Urothelium cell line (cell line): ENCODE results near the gene PITPNM2.

Experiments used
- DNase-seq: peaks from one replicate; pipeline ENCODE4 v3.0.0; 2011; ENCODE audit warnings: low spot score, mixed read lengths
- FAIRE-seq: peaks from 2 replicates; lab custom pipeline; 2011; peaks lifted over from hg19 to GRCh38; lab: Jason Lieb, UNC

The PITPNM2 gene

DNA sequence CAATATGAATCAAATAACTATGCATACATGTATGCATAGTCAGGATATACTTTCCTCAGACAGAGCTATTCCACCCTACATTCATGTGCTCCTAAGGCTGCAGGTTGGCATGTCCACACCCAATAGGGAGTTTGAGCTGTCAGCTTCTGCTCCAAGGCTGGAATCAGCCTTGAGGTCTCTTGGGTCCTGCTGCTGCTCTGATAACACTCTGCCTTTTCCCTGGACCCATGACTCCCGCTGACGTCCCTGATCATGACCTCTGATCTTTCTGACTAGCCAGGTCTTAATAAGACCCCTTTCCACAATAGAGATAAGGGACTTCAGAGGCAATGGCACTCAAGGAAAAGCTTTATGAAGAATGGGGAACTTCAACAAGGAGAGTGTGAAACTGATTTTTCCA is 5.7 kb downstream of the PITPNM2 start:
- DNase-seq = no peak

GRCh38 chr12:123143736-123144461 is 7.0 kb downstream of the PITPNM2 start:
- FAIRE-seq = no peak
- DNase-seq = no peak

More for the DNA sequence above, 5.7 kb downstream of the PITPNM2 start:
- no peak for FAIRE-seq

DNA sequence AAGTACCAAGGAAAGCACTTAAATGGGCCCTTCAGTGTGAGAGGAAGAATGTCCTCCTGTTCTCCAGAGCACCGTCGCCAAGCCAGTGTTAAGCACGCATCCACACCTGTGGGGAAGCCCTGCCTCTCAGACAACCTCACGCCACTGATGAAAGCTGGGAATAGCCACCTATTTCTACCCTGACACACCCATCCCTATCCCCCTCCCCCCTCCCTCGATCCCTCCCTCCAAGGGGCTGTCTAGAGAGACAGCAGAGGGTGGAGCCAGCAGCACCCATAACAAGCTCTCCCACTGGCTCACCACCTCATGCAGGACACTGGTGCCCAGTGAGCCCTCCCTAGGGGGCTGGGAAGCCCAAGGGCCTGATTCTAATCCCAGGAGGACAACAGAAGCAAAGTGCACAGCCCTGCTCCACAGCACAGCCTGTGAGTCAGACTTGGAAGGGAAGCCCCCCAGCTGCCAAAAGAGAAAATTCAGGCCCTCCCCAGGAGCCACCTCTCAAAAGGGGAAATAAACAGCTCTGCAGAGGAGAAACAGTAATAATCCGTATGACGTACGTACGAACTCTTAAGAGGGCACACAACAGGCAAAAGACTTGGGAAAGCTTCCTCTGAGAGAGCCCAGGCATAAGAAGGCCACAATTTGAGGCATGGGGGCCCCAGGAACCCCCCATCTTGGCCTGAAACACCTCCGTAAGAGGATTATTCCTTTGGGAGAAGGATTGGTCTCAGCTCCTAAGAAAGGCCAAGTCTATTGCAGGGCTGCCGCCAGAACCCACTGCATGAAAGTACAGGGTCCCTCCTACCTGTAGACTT is 7.8 kb downstream of the PITPNM2 start:
- FAIRE-seq (no peak), DNase-seq (no peak)

- DNase-seq (no peak), FAIRE-seq (no peak)
Observed at GRCh38 chr12:123142518-123142840, 8.4 kb downstream of the PITPNM2 start.

- DNase-seq (peak; percentile 51), FAIRE-seq (no peak)
Observed at GRCh38 chr12:123141615-123142517, 9.0 kb downstream of the PITPNM2 start.

DNA sequence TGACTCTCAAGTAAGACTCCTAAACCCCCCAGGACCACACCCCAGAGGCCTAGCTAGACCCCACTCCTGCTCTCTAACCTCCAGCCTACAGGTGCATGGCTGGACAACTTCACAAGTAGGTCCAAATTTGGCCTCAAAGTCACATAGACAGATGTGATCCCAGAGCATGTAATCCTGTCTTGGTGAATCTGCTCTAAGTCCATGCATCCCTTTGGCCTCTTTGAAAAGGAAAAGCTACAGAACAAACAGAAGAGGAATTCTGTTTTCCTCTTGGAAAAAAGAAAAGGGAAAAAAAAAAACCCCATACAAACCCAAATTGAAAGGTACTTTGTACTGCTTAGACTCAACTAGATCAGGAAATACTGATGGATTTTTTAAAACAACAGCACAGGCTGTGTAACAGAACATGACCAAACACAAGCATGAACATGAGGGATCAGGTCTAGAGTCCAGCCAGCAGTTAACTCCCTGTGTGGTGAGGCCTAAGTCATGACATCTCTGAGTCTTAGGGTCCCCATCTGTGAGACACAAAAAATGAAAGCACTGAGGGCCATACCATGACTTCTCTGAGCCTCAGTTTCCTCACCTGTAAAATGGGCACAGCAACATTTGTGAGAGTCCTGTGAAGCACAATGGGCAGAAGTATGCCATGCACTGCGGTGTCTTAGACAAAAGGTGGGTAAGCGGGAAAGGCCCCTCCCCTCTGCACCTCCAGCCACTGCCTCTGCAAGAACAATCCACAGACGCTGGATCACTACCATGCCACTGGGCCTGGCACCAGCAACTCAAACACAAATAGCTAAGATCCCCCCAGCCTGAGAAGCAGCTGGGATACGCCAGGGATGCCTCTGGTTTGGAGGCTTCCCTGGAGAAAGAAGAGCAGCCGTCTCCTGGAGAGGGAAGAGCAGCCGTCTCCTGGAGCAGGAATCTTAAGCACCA is 9.9 kb downstream of the PITPNM2 start:
- FAIRE-seq (no peak), DNase-seq (no peak)

DNA sequence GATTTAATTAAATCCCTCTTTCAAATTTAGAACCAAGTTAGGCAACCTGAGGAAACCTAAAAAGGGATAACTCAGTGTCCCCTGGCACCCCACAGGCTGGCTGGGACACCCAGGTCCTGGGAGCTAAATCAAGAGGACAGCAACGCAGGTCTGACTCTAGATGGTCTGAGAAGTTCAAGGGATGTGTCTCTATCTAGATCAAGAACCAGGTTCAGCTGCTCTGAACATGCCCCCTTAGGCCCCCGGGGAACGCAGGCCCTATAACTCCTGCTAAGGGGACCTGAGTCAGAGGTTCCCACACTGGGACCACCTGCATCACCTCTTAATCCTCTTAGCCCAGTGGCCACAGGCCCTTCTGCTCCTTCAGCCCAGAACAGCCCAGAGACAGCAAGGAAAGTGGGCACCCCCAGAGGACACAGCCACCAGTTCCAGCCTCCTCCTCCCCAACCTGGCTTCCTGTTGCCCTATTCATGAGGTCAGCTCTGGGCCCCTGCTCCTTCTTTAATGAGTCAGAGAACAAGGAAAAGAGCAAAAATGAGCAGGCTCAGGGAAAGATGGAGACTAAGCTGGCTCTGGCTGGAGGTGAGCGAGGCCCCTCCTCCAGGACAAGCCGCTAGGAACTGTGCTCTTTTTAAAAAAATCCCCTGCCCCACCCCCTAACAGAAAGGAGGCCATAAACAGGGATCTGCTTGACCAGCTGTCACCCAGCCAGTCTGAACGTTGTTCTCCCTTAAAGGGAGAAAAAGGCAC is 10.8 kb downstream of the PITPNM2 start:
- peak; percentile 44 for DNase-seq
- no peak for FAIRE-seq

- DNase-seq (no peak), FAIRE-seq (no peak)
Observed at GRCh38 chr12:123135688-123136087, 15.2 kb downstream of the PITPNM2 start.

DNA sequence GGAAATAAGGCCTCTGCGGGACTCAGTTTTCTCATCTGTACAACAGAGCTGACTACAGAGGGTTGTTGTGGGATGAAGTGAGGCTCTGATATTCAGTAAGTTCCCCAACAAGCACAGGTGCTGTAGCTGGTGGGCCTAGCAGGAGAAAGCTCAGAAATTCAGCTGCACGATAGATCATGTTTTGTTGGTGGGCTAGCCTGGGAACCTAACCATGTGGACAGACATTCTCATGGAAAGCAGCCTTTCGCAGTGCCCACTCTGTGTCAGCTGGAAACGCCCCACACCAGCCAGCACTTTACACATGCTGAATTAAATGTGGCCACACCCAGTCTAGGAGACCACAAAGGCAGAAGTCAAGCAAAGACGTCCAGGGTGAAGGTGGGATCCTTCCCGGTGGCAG is 16.1 kb downstream of the PITPNM2 start:
- no peak for DNase-seq
- FAIRE-seq = no peak

- FAIRE-seq = no peak
- no peak for DNase-seq
Observed at GRCh38 chr12:123134271-123134671, 16.6 kb downstream of the PITPNM2 start.

DNA sequence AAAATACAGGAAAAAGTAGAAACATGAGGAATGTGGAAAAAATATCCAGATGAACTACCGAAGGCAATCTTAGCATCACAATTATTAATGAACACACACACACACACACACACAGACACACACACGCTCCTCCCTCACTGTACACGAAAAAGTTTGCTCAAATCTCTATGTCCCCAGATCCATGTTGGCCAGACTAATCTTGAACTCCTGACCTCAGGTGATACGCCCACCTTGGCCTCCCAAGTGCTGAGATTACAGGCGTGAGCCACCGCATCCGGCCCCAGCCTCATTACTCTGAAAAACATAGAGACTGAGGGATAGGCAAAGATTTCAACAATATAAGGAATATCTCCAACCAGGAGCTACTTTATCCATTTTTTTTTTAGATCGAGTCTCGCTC is 17.2 kb downstream of the PITPNM2 start:
- no peak for FAIRE-seq
- no peak for DNase-seq

DNA sequence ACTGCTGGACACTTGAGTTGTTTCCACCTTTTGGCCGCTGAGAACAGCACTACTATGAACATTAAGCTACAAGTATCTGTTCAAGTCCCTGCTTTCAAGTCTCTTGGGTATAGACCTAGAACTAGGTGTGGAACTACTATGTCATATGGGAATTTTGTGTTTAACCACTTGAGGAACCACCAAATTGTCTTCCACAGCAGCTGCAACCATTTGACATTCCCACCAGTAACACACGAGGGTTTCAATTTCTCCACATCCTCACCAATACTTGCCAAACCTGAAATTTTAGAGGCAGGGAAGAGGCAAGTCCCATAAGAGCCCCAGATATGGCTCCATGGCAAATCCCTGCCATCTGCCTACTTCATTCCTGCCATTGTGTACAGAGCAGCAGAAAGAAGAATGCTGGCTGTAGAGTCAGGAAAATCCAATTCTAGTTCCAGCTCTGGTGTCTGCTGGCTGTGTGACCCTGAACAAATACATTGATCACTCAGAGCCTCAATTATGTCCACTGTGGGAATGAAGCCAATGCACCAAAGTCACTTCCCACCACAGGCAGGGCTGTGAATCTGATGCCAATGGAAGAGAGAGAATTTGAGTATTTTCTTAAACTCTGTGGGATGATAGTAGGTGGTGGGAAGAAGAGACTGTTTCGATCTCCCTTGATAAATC is 17.8 kb downstream of the PITPNM2 start:
- DNase-seq (no peak), FAIRE-seq (no peak)

DNA sequence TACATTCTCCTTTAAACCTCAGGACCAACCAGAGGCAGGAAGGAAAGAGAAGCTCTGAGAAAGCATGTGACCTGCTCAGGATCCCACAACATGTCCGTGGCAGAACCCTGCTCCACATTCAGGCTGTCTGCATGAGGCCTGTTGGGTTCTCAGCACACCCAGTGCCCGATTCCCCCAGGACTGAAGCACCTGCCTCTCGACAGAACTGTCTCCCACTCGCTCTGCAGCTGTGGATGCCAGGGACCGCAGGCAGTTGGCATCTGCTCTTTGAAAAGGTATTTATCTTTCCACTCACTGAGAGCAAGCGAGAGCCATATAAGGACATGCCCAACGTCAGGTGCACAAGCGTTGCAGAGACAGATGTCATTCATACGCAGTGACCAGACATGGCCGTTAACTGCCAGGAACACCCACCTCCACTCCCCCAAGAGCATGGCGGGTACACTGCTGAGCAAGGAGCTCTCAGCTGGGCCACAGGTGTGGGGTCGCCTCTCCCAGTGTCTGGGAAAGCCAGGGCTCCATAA is 18.9 kb downstream of the PITPNM2 start:
- DNase-seq = no peak

GRCh38 chr12:123131291-123131832 is 19.5 kb downstream of the PITPNM2 start:
- DNase-seq (no peak), FAIRE-seq (no peak)

More for the DNA sequence above, 18.9 kb downstream of the PITPNM2 start:
- FAIRE-seq = no peak

GRCh38 chr12:123129621-123130020 is 21.3 kb downstream of the PITPNM2 start:
- DNase-seq (no peak), FAIRE-seq (no peak)

DNA sequence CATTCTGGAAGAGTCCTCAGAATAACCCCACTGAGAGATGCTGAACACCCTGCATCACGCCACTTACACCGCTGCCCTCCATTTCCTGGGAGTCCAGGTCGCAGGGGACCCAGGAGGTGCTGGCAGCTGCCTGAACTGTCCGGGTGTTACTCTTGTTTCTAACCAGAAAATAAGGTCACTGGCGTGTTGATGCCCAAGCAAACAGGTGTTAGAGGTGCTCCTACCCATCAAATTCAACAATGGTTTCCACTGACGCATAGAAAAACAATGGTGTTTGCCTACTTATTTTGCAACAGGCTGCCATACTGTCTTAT is 23.8 kb downstream of the PITPNM2 start:
- DNase-seq = no peak
- FAIRE-seq = no peak

DNA sequence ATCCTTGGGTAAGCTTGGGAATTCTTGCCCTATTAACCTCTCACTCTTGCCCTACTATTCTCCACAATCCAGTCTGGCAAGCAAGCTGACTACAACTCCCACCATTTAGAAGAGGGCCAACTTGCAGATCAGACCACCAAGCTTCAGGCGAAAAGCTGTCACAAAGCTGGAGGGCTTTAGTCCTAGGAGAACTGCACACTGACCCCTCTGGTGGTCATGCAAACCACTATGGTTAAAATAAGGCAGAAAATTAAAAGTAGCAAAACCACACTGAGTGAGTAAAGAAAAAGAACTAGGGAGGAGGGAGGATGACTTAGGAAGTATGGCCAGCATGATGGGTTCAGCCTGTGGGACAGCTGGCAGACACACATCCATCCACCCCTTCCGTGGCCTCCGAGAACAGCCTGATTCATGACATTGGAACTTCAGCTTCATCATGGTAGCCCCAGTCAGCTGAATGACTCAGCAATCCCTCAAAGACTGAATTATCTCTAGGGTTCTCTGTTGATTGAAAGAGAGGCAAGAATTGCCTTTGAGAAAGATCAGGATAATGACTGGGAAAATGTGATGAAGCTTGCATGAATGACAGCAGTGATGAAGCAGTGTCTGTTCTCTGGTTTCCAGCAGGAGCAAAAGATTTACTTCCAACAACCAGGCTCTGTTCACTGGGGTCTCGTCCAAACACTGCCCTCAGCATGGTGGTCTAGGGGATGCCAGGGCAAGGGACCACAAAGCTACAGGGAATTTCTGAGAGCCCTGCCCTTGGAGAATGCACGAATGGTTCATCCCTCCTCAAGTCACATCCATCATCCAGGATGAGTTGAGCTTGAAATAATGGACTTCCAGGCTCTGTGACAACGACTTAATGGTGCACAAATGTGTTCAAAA is 24.4 kb downstream of the PITPNM2 start:
- peak; percentile 94 for DNase-seq
- FAIRE-seq = no peak

DNA sequence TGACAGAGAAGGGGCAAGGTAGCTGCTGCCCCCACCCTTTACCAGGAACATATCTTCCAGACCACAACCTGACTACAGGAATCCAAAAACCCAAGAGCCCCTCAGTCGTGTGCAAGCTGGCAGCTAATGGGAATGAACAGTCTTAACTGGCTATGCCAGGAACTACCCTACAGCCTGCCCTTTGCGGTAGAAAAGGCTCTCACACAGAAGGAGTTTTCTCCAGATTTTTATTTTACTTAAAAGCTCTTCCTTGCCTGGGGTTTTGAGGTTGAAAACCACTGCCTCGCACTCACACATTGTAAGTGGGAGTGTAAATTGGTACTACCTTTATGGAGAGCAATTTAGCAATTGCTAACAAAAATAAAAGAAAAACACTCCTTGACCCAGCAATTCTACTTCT is 28.3 kb downstream of the PITPNM2 start:
- FAIRE-seq (no peak), DNase-seq (no peak)
